Gastroesophageal sphincter (tissue), 4 donors: ENCODE data around the gene DPM2. TPM values are rescaled to one million over a fixed set of nuclear protein-coding genes. Genes with fewer than 3 reads are reported as not detected.
A peak's percentile ranks its signal among the peaks of the same experiment; 100 is the strongest.

Experiments
- ATAC-seq: fragments of 150-250 bp; one replicate; pipeline ENCODE4 v1.9.1; 2016; ENCODE audit warnings: mild to moderate bottlenecking, moderate library complexity
- H3K27ac ChIP-seq, 4 donors: fragments of 200-600 bp; sonication (generic) in 3 of 4; 1 replicate in 3 of 4; 2 replicates in 1 of 4; pipeline ENCODE4 v1.5.1; 2016 to 2019
- H3K27me3 ChIP-seq: fragments of 200-600 bp; sonication (generic); one replicate; pipeline ENCODE4 v1.5.1; 2019
- H3K36me3 ChIP-seq, 2 donors: fragments of 200-600 bp; sonication (generic); one replicate each; pipeline ENCODE4 v1.5.1; 2019; ENCODE audit warnings: control low read depth in 1 of 2
- H3K4me1 ChIP-seq, 3 donors: fragments of 200-600 bp; sonication (generic); 1 replicate in 2 of 3; 2 replicates in 1 of 3; pipeline ENCODE4 v1.5.1; 2016 to 2019; ENCODE audit warnings: control low read depth in 2 of 3
- H3K4me3 ChIP-seq, 2 donors: fragments of 200-600 bp; sonication (generic); one replicate each; pipeline ENCODE4 v1.5.1; 2019; ENCODE audit warnings: mild to moderate bottlenecking in 1 of 2, moderate library complexity in 1 of 2
- H3K9me3 ChIP-seq, 3 donors: fragments of 200-600 bp; sonication (generic); one replicate each; pipeline ENCODE4 v1.5.1; 2017 to 2019; ENCODE audit warnings: control low read depth in 2 of 3
- CTCF ChIP-seq, 4 experiments: fragments of 200-600 bp in 2 of 4; fragments of 450-650 bp in 2 of 4; sonication (generic) in 1 of 4; IDR thresholded peaks; one replicate each; pipeline ENCODE4 v1.5.1; 2017 to 2019; ENCODE audit warnings: antibody characterized with exemption in 4 of 4, mild to moderate bottlenecking in 2 of 4, moderate library complexity in 2 of 4
- EP300 ChIP-seq: sonication (generic); formaldehyde crosslinking; IDR thresholded peaks from one replicate; pipeline ENCODE4 v1.6.1; 2017; ENCODE audit warnings: antibody characterized with exemption, mild to moderate bottlenecking
- POLR2A ChIP-seq, 2 donors: fragments of 450-650 bp; IDR thresholded peaks; one replicate each; pipeline ENCODE4 v1.6.1; 2017; ENCODE audit warnings: antibody characterized with exemption in 2 of 2, mild to moderate bottlenecking in 2 of 2, moderate library complexity in 1 of 2
- POLR2AphosphoS5 ChIP-seq: sonication (generic); formaldehyde crosslinking; IDR thresholded peaks from one replicate; pipeline ENCODE4 v1.6.1; 2017; ENCODE audit warnings: antibody characterized with exemption
- WGBS, 2 donors: methylation state at CpG; one replicate each; pipeline ENCODE4 v1.1.5; 2018; ENCODE audit warnings: low coverage in 1 of 2; 5-methylcytosine and 5-hydroxymethylcytosine counted together
- total RNA-seq, 4 donors: library from RNA; depleted of rRNA; stranded (reverse); fragments of >200 nt; gene quantifications; one replicate each; pipeline ENCODE4 v1.1.0, GENCODE V29; 2016

The DPM2 gene
- total RNA-seq, 4 donors from 2014 or later, result 8.9 to 15.0 (median 11.2) TPM

GRCh38 chr9:127938298-127938690, 640 bp upstream of the DPM2 start:
- Histone ChIP-seq H3K4me1 (peaks cover 0 to 65% (median 27%) of the 10 kb centered on the region in 3 donors), H3K36me3 (peaks cover 0 to 59% of the 10 kb centered on the region in 2 donors), H3K4me3 (peak overlapping the region; percentile 82 to 97), H3K27ac (peak overlapping the region in 3 of 4 donors; percentile 71 to 76 (median 71)), H3K9me3 (no peaks in the 10 kb centered on the region), H3K27me3 (no peaks in the 10 kb centered on the region)
- ATAC-seq, result peak; percentile 16
- TF ChIP-seq POLR2A (IDR thresholded peaks at IDR 0.05) (no peak), CTCF (IDR thresholded peaks at IDR 0.05) (no peak), EP300 (no peak), POLR2AphosphoS5 (no peak)
- WGBS, 2 donors, result 14% methylated on average over 2 of the region's 25 CpGs; no CpG with 5 or more reads in 1 of the 2 donors

GRCh38 chr9:127937056-127937387, 632 bp downstream of the DPM2 start:
- Histone ChIP-seq H3K4me3 (peak overlapping the region; percentile 82 to 97), H3K9me3 (no peaks in the 10 kb centered on the region), H3K36me3 (peaks cover 0 to 48% of the 10 kb centered on the region in 2 donors), H3K4me1 (peaks cover 0 to 52% (median 21%) of the 10 kb centered on the region in 3 donors), H3K27ac (peak overlapping the region in 3 of 4 donors; percentile 71 to 76 (median 71)), H3K27me3 (no peaks in the 10 kb centered on the region)
- ATAC-seq, result no peak
- TF ChIP-seq CTCF (IDR thresholded peaks at IDR 0.05), result no peak
- TF ChIP-seq POLR2AphosphoS5, result no peak
- no peak for TF ChIP-seq POLR2A (IDR thresholded peaks at IDR 0.05)
- TF ChIP-seq EP300, result no peak
- 0 to 27% methylated on average over 4 of the region's 7 CpGs for WGBS, 2 donors

DNA sequence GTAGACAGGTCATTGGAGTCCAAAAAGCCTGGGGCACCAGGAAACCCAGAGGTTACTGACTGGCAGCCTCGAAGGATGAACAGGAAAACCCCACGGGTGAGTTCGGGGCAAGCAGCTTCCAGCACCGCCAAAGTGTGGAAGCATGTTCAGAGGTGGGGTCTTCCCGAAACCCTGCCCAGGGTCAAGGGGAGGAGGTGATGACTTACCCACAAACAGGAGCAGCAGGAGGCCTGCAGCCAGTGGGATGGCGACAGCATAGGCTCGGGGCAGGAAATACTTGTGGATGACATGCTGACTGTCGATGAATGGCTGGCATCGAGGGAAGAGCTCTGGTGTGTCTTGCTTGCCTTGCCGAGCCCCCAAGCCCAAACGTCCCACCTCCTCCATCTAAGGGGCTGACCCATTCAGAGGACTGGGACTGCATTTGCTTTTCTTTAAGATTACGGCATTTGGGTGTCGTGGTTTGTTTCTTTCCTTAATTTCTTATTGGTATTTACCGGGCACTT, 1.3 kb downstream of the DPM2 start:
- Histone ChIP-seq H3K4me1 (peaks cover 0 to 49% (median 22%) of the 10 kb centered on the region in 3 donors), H3K36me3 (peaks cover 0 to 42% of the 10 kb centered on the region in 2 donors), H3K27me3 (no peaks in the 10 kb centered on the region), H3K27ac (no peak overlapping the region), H3K4me3 (peak overlapping the region in 1 of 2 donors; percentile 82), H3K9me3 (no peaks in the 10 kb centered on the region)
- WGBS, 2 donors, result 62 to 74% methylated on average over 4 of the region's 14 CpGs
- no peak for ATAC-seq
- TF ChIP-seq POLR2A (IDR thresholded peaks at IDR 0.05) (no peak), EP300 (no peak), POLR2AphosphoS5 (no peak), CTCF (IDR thresholded peaks at IDR 0.05) (no peak)

DNA sequence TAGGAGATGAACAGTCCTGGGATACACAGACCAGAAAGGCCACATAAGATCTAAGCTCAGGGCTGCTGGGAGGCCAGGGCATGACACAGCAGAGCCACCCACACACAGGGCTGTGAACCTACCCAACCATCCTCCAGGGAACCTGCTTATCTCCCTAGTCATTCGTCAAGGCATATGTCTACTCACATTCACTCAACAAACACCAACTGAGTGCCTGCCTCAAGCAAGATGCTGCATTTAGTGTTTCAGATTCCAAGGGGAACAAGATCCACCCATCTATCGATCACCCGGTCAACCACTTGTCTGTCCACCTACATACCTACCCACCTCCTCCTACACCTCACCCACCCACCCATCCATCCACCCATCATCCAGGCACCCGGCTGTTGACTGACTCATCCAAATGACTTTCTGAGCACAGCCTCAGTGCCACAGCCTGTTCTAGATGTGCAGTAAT, 1.9 kb downstream of the DPM2 start:
- Histone ChIP-seq H3K9me3 (no peaks in the 10 kb centered on the region), H3K36me3 (peaks cover 0 to 37% of the 10 kb centered on the region in 2 donors), H3K27ac (no peak overlapping the region), H3K27me3 (no peaks in the 10 kb centered on the region), H3K4me3 (no peak overlapping the region), H3K4me1 (peaks cover 0 to 50% (median 29%) of the 10 kb centered on the region in 3 donors)
- 75 to 80% methylated on average over 4 of the region's 4 CpGs for WGBS, 2 donors
- no peak for ATAC-seq
- TF ChIP-seq EP300 (no peak), POLR2AphosphoS5 (no peak), POLR2A (IDR thresholded peaks at IDR 0.05) (no peak), CTCF (IDR thresholded peaks at IDR 0.05) (no peak)

- peaks cover 6% of the 10 kb centered on the region for H3K27me3 ChIP-seq
- ATAC-seq, result no peak
- 0 to 33% methylated on average over 1 of the region's 11 CpGs for WGBS, 2 donors
- no peak overlapping the region for H3K27ac ChIP-seq
- TF ChIP-seq POLR2A (IDR thresholded peaks at IDR 0.05), result no peak
- no peak for TF ChIP-seq CTCF (IDR thresholded peaks at IDR 0.05)
- no peak overlapping the region for H3K4me3 ChIP-seq
- H3K36me3 ChIP-seq, result peaks cover 0 to 35% of the 10 kb centered on the region in 2 donors
- H3K4me1 ChIP-seq, result peaks cover 0 to 58% (median 33%) of the 10 kb centered on the region in 3 donors
- H3K9me3 ChIP-seq, result no peaks in the 10 kb centered on the region
Observed at GRCh38 chr9:127934986-127935385, 2.7 kb downstream of the DPM2 start.
